WTC11 (cell line): Measurements from ENCODE around the gene ZNF488. TPM values are rescaled to one million over a fixed set of nuclear protein-coding genes. Genes with fewer than 3 reads are reported as not detected.

Source experiments
- ATAC-seq: fragments of 200-7000 bp; cut with Tn5 transposase; 2 replicates; pipeline ENCODE4 v1.10.0; 2021; ENCODE audit warnings: mild to moderate bottlenecking, moderate library complexity
- CTCF ChIA-PET: fragments of 300-600 bp; sonication (Branson Sonifier 250); formaldehyde crosslinking; loops from one replicate; lab custom pipeline; 2021; ENCODE audit warnings: antibody characterized with exemption; lab: Charles Lee
- POLR2A ChIA-PET: fragments of 350-600 bp; sonication (Branson Sonifier 250); formaldehyde crosslinking; loops from one replicate; lab custom pipeline; 2021; ENCODE audit warnings: antibody characterized with exemption; lab: Charles Lee
- DNase-seq: peaks from one replicate; pipeline ENCODE4 v3.0.0; 2021; ENCODE audit warnings: low spot score
- H3K27ac Mint-ChIP-seq: 2 replicates; pipeline ENCODE4 v1.8.0; 2021; ENCODE audit warnings: mixed read lengths
- H3K27me3 Mint-ChIP-seq: 2 replicates; pipeline ENCODE4 v1.8.0; 2021; ENCODE audit warnings: low read depth, mild to moderate bottlenecking, moderate library complexity, mixed read lengths
- H3K36me3 Mint-ChIP-seq: 2 replicates; pipeline ENCODE4 v1.8.0; 2021; ENCODE audit warnings: mixed read lengths
- H3K4me1 Mint-ChIP-seq: 2 replicates; pipeline ENCODE4 v1.8.0; 2022; ENCODE audit warnings: mixed read lengths
- H3K4me3 Mint-ChIP-seq: 2 replicates; pipeline ENCODE4 v1.8.0; 2021; ENCODE audit warnings: mild to moderate bottlenecking, moderate library complexity, mixed read lengths
- H3K9me3 Mint-ChIP-seq: 2 replicates; pipeline ENCODE4 v1.8.0; 2021; ENCODE audit warnings: mixed read lengths
- ELF4 ChIP-seq: sonication (generic); formaldehyde crosslinking; IDR thresholded peaks from 2 replicates; pipeline ENCODE4 v1.8.1; 2022; ENCODE audit warnings: low read depth, mild to moderate bottlenecking, moderate library complexity, missing genetic modification reagents
- EMX1 ChIP-seq: fragments of 250-450 bp; sonication (Bioruptor Pico); IDR thresholded peaks from 2 replicates; pipeline ENCODE4 v1.8.0; 2021; ENCODE audit warnings: mild to moderate bottlenecking
- FOXK1 ChIP-seq: sonication (generic); formaldehyde crosslinking; IDR thresholded peaks from 2 replicates; pipeline ENCODE4 v1.8.0; 2022; ENCODE audit warnings: mild to moderate bottlenecking, moderate library complexity, missing genetic modification reagents
- GTF2I ChIP-seq: fragments of 250-450 bp; sonication (Bioruptor Pico); conservative IDR thresholded peaks from 2 replicates; pipeline ENCODE4 v1.4.0; 2021; ENCODE audit warnings: mild to moderate bottlenecking
- OVOL2 ChIP-seq: fragments of 250-450 bp; sonication (Bioruptor Pico); IDR thresholded peaks from 2 replicates; pipeline ENCODE4 v1.9.0; 2021; ENCODE audit warnings: mild to moderate bottlenecking, borderline replicate concordance
- PRRX2 ChIP-seq: fragments of 250-450 bp; sonication (Bioruptor Pico); IDR thresholded peaks from 2 replicates; pipeline ENCODE4 v1.8.0; 2021; ENCODE audit warnings: mild to moderate bottlenecking
- SP1 ChIP-seq: sonication (generic); formaldehyde crosslinking; conservative IDR thresholded peaks from 2 replicates; pipeline ENCODE4 v1.8.1; 2022; ENCODE audit warnings: missing genetic modification reagents
- TEAD1 ChIP-seq: sonication (generic); formaldehyde crosslinking; IDR thresholded peaks from 2 replicates; pipeline ENCODE4 v1.8.0; 2022; ENCODE audit warnings: mild to moderate bottlenecking, missing genetic modification reagents
- ZNF138 ChIP-seq: sonication (generic); formaldehyde crosslinking; conservative IDR thresholded peaks from 2 replicates; pipeline ENCODE4 v1.8.1; 2022; ENCODE audit warnings: mild to moderate bottlenecking, moderate library complexity, missing genetic modification reagents
- ZNF671 ChIP-seq: fragments of 250-450 bp; sonication (Bioruptor Pico); IDR thresholded peaks from 2 replicates; pipeline ENCODE4 v1.8.0; 2021; ENCODE audit warnings: mild to moderate bottlenecking
- total RNA-seq: library from RNA; stranded (reverse); gene quantifications from 3 replicates; pipeline ENCODE4 v1.2.3, GENCODE V29; 2021
- TF ChIP-seq, protein P1 (sequence below): sonication (generic); formaldehyde crosslinking; IDR thresholded peaks from 2 replicates; pipeline ENCODE4 v1.8.0; 2023; ENCODE audit warnings: missing genetic modification reagents, mild to moderate bottlenecking, borderline replicate concordance
- TF ChIP-seq, protein P2 (sequence below): fragments of 250-450 bp; sonication (Bioruptor Pico); IDR thresholded peaks from 2 replicates; pipeline ENCODE4 v1.9.0; 2021; ENCODE audit warnings: mild to moderate bottlenecking
- TF ChIP-seq, protein P3 (sequence below): fragments of 200-600 bp; IDR thresholded peaks from 2 replicates; pipeline ENCODE4 v1.8.0; 2022; ENCODE audit warnings: antibody characterized with exemption
- TF ChIP-seq, protein P4 (sequence below): fragments of 250-450 bp; sonication (Bioruptor Pico); IDR thresholded peaks from 2 replicates; pipeline ENCODE4 v2.1.2; 2022; ENCODE audit warnings: mild to moderate bottlenecking, moderate library complexity
- TF ChIP-seq, protein P5 (sequence below): sonication (generic); formaldehyde crosslinking; IDR thresholded peaks from 2 replicates; pipeline ENCODE4 v1.8.0; 2023; ENCODE audit warnings: missing genetic modification reagents
- TF ChIP-seq, protein P6 (sequence below): sonication (generic); formaldehyde crosslinking; IDR thresholded peaks from 2 replicates; pipeline ENCODE4 v1.8.1; 2022; ENCODE audit warnings: low read depth, missing genetic modification reagents, borderline replicate concordance
- TF ChIP-seq, protein P7 (sequence below): sonication (generic); formaldehyde crosslinking; IDR thresholded peaks from 2 replicates; pipeline ENCODE4 v1.8.0; 2022; ENCODE audit warnings: mild to moderate bottlenecking, missing genetic modification reagents
- TF ChIP-seq, protein P8 (sequence below): fragments of 250-450 bp; sonication (Bioruptor Pico); conservative IDR thresholded peaks from 2 replicates; pipeline ENCODE4 v1.9.0; 2021; ENCODE audit warnings: mild to moderate bottlenecking

ZNF488 gene
- total RNA-seq, 1 experiment from 2014 or later = 8.7 TPM

DNA sequence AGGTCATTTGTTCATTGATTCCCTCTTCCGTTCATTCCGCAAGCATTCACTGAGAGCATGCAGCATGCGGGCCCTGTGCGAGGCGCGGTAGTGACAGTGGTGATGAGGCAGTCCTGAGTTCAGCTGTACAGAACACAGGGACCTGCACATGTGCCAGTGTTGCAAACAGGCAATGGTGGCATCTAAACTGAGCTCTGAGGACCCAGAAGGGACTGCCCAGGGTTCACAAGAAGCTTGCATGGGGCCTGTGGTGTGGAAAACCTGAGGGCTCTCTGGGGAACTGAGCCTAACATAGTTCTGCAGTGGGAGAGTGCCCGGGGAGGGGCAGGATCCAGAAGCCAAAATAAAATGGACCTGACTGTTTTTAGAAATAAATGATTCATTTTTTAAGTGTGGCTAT, 13.2 kb downstream of the ZNF488 start:
- ChIA-PET CTCF (no interaction called here), POLR2A (interaction anchor here (1.4 kb wide), 1 partner anchor 13 kb away, joined by 5 read pairs; the partner anchor contains the start of gene ZNF488)
- ATAC-seq (no peak), DNase-seq (no peak)
- Mint-ChIP-seq H3K9me3 (no peaks in the 10 kb centered on the region), H3K36me3 (no peaks in the 10 kb centered on the region; the same call in 1 of the 2 replicates), H3K27me3 (no peaks in the 10 kb centered on the region), H3K4me1 (peaks cover 19% of the 10 kb centered on the region), H3K27ac (no peak overlapping the region), H3K4me3 (no peak overlapping the region)
- TF ChIP-seq, protein P1, sequence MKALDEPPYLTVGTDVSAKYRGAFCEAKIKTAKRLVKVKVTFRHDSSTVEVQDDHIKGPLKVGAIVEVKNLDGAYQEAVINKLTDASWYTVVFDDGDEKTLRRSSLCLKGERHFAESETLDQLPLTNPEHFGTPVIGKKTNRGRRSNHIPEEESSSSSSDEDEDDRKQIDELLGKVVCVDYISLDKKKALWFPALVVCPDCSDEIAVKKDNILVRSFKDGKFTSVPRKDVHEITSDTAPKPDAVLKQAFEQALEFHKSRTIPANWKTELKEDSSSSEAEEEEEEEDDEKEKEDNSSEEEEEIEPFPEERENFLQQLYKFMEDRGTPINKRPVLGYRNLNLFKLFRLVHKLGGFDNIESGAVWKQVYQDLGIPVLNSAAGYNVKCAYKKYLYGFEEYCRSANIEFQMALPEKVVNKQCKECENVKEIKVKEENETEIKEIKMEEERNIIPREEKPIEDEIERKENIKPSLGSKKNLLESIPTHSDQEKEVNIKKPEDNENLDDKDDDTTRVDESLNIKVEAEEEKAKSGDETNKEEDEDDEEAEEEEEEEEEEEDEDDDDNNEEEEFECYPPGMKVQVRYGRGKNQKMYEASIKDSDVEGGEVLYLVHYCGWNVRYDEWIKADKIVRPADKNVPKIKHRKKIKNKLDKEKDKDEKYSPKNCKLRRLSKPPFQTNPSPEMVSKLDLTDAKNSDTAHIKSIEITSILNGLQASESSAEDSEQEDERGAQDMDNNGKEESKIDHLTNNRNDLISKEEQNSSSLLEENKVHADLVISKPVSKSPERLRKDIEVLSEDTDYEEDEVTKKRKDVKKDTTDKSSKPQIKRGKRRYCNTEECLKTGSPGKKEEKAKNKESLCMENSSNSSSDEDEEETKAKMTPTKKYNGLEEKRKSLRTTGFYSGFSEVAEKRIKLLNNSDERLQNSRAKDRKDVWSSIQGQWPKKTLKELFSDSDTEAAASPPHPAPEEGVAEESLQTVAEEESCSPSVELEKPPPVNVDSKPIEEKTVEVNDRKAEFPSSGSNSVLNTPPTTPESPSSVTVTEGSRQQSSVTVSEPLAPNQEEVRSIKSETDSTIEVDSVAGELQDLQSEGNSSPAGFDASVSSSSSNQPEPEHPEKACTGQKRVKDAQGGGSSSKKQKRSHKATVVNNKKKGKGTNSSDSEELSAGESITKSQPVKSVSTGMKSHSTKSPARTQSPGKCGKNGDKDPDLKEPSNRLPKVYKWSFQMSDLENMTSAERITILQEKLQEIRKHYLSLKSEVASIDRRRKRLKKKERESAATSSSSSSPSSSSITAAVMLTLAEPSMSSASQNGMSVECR = no peak

DNA sequence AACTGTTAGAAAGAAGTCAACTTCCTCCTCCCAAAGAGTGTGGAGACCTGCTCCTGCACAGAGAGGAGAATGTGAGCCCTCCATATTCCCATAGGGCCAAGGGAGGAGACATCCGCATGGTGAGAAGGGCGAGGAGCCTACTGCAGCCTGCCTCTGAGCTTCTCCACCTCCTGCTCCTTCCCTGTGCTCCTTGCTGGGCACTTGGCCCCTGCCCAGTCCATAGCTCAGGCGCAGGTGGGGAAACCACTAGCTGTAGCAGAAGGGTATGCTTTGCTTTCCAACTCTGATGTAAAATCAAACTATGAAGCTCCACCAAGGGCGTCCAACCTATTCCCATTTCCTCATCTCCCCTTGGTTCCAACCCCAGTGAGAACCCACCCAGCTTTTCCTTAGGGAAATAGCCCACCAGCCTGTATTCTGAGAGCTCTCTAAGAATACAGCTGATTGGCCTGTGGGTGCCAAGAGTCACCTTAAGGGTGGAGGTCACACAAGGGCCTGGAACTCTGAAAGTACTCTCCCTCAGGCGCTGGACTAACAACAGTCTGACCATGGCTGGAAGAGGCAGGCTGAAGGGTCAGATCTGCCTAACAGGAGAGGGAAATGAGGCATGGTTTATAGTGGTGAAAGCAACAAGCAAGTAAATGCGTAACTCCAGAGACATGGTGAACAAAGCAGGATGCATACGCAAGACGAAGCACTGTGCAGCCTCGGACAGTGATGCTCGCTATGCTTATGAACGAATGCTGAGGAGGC, 13.9 kb downstream of the ZNF488 start:
- POLR2A ChIA-PET = no interaction called here

More for the DNA sequence above, 13.9 kb downstream of the ZNF488 start:
- H3K36me3 Mint-ChIP-seq = no peaks in the 10 kb centered on the region; the same call in 1 of the 2 replicates
- no peaks in the 10 kb centered on the region for H3K9me3 Mint-ChIP-seq
- H3K4me3 Mint-ChIP-seq = no peak overlapping the region
- CTCF ChIA-PET = interaction anchor here (1.2 kb wide), 1 partner anchor 345 kb away, joined by 3 read pairs; no protein-coding TSS in a partner anchor
- ATAC-seq = no peak
- TF ChIP-seq, protein P2, sequence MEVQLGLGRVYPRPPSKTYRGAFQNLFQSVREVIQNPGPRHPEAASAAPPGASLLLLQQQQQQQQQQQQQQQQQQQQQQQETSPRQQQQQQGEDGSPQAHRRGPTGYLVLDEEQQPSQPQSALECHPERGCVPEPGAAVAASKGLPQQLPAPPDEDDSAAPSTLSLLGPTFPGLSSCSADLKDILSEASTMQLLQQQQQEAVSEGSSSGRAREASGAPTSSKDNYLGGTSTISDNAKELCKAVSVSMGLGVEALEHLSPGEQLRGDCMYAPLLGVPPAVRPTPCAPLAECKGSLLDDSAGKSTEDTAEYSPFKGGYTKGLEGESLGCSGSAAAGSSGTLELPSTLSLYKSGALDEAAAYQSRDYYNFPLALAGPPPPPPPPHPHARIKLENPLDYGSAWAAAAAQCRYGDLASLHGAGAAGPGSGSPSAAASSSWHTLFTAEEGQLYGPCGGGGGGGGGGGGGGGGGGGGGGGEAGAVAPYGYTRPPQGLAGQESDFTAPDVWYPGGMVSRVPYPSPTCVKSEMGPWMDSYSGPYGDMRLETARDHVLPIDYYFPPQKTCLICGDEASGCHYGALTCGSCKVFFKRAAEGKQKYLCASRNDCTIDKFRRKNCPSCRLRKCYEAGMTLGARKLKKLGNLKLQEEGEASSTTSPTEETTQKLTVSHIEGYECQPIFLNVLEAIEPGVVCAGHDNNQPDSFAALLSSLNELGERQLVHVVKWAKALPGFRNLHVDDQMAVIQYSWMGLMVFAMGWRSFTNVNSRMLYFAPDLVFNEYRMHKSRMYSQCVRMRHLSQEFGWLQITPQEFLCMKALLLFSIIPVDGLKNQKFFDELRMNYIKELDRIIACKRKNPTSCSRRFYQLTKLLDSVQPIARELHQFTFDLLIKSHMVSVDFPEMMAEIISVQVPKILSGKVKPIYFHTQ (CRISPR knock-in tag) = no peak
- TF ChIP-seq, protein P3, sequence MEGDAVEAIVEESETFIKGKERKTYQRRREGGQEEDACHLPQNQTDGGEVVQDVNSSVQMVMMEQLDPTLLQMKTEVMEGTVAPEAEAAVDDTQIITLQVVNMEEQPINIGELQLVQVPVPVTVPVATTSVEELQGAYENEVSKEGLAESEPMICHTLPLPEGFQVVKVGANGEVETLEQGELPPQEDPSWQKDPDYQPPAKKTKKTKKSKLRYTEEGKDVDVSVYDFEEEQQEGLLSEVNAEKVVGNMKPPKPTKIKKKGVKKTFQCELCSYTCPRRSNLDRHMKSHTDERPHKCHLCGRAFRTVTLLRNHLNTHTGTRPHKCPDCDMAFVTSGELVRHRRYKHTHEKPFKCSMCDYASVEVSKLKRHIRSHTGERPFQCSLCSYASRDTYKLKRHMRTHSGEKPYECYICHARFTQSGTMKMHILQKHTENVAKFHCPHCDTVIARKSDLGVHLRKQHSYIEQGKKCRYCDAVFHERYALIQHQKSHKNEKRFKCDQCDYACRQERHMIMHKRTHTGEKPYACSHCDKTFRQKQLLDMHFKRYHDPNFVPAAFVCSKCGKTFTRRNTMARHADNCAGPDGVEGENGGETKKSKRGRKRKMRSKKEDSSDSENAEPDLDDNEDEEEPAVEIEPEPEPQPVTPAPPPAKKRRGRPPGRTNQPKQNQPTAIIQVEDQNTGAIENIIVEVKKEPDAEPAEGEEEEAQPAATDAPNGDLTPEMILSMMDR = no peak
- TF ChIP-seq PRRX2 (CRISPR knock-in tag) = no peak
- TF ChIP-seq EMX1 (CRISPR knock-in tag) = no peak
- TF ChIP-seq, protein P4, sequence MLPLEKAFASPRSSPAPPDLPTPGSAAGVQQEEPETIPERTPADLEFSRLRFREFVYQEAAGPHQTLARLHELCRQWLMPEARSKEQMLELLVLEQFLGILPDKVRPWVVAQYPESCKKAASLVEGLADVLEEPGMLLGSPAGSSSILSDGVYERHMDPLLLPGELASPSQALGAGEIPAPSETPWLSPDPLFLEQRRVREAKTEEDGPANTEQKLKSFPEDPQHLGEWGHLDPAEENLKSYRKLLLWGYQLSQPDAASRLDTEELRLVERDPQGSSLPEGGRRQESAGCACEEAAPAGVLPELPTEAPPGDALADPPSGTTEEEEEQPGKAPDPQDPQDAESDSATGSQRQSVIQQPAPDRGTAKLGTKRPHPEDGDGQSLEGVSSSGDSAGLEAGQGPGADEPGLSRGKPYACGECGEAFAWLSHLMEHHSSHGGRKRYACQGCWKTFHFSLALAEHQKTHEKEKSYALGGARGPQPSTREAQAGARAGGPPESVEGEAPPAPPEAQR (CRISPR knock-in tag) = no peak
- TF ChIP-seq, protein P5, sequence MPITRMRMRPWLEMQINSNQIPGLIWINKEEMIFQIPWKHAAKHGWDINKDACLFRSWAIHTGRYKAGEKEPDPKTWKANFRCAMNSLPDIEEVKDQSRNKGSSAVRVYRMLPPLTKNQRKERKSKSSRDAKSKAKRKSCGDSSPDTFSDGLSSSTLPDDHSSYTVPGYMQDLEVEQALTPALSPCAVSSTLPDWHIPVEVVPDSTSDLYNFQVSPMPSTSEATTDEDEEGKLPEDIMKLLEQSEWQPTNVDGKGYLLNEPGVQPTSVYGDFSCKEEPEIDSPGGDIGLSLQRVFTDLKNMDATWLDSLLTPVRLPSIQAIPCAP (CRISPR knock-in tag) = no peak
- no peak for TF ChIP-seq FOXK1 (CRISPR knock-in tag)
- TF ChIP-seq, protein P6, sequence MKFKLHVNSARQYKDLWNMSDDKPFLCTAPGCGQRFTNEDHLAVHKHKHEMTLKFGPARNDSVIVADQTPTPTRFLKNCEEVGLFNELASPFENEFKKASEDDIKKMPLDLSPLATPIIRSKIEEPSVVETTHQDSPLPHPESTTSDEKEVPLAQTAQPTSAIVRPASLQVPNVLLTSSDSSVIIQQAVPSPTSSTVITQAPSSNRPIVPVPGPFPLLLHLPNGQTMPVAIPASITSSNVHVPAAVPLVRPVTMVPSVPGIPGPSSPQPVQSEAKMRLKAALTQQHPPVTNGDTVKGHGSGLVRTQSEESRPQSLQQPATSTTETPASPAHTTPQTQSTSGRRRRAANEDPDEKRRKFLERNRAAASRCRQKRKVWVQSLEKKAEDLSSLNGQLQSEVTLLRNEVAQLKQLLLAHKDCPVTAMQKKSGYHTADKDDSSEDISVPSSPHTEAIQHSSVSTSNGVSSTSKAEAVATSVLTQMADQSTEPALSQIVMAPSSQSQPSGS (CRISPR knock-in tag) = no peak
- TF ChIP-seq, protein P7, sequence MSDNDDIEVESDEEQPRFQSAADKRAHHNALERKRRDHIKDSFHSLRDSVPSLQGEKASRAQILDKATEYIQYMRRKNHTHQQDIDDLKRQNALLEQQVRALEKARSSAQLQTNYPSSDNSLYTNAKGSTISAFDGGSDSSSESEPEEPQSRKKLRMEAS (CRISPR knock-in tag) = no peak
- TF ChIP-seq GTF2I (CRISPR knock-in tag) = no peak
- no peak for TF ChIP-seq TEAD1 (CRISPR knock-in tag)
- no peak for TF ChIP-seq ELF4 (CRISPR knock-in tag)
- TF ChIP-seq OVOL2 (CRISPR knock-in tag) = no peak
- TF ChIP-seq, protein P8, sequence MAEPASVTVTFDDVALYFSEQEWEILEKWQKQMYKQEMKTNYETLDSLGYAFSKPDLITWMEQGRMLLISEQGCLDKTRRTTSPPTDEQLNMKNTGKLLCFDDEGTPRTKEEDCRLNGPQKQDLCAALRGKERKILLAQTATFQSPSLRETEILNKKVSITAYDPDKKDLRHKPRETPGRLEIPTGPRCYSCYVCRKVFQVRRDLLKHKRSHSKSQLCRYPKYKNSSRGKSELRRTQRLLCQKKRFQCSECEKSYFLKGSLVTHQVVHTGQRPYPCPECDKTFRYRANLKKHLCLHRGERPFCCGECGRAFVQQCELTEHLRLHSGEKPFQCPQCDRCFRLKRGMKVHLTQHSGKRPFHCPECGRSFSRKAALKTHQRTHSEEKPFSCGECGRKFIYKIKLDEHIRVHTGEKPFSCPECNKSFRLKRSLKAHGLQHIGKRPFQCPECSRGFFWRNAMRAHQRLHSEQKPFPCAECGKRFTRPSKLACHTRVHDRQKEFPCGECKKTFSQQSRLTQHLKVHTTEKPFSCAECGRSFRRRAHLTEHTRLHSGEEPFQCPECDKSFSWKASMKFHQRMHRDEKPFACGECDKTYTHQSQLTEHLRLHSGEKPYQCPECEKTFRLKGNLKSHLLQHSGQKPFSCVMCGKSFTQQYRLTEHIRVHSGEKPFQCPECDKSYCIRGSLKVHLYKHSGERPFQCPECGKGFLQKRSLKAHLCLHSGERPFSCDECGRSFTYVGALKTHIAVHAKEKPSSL = no peak
- no peak for TF ChIP-seq ZNF671 (CRISPR knock-in tag)
- TF ChIP-seq ZNF138 (CRISPR knock-in tag) = no peak
- no peak for TF ChIP-seq SP1 (CRISPR knock-in tag)
- H3K27ac Mint-ChIP-seq = no peak overlapping the region
- no peaks in the 10 kb centered on the region for H3K27me3 Mint-ChIP-seq
- H3K4me1 Mint-ChIP-seq = peaks cover 21% of the 10 kb centered on the region
- DNase-seq = no peak
